HepG2 (cell line): Measurements from ENCODE around the gene CNTFR.

ENCODE experiments used
- ARNTL ChIP-seq: sonication (generic); formaldehyde crosslinking; IDR thresholded peaks from 2 replicates; pipeline ENCODE4 v1.4.0; 2020; ENCODE audit warnings: mild to moderate bottlenecking, missing genetic modification reagents
- BRF2 ChIP-seq: sonication (generic); formaldehyde crosslinking; IDR thresholded peaks from 2 replicates; pipeline ENCODE4 v1.8.1; 2022; ENCODE audit warnings: mild to moderate bottlenecking, missing genetic modification reagents
- CENPBD1 ChIP-seq: sonication (generic); formaldehyde crosslinking; IDR thresholded peaks from 2 replicates; pipeline ENCODE4 v1.8.0; 2022; ENCODE audit warnings: missing genetic modification reagents, low read depth, mild to moderate bottlenecking, borderline replicate concordance
- EHMT2 ChIP-seq: fragments of 200-600 bp; sonication (generic); IDR thresholded peaks from 2 replicates; pipeline ENCODE4 v1.7.0; 2017; ENCODE audit warnings: antibody characterized with exemption, low read depth, low read length, borderline replicate concordance
- KAT2B ChIP-seq: fragments of 150-350 bp; IDR thresholded peaks from 2 replicates; pipeline ENCODE4 v1.6.1; 2014; ENCODE audit warnings: low read depth, low read length, borderline replicate concordance
- RNF2 ChIP-seq: fragments of 450-650 bp; conservative IDR thresholded peaks from 2 replicates; pipeline ENCODE4 v1.6.1; 2016; ENCODE audit warnings: low read depth
- SCMH1 ChIP-seq: sonication (generic); formaldehyde crosslinking; IDR thresholded peaks from 2 replicates; pipeline ENCODE4 v1.9.0; 2021; ENCODE audit warnings: missing genetic modification reagents, mild to moderate bottlenecking, borderline replicate concordance
- SP2 ChIP-seq: sonication (generic); formaldehyde crosslinking; IDR thresholded peaks from 2 replicates; pipeline ENCODE4 v1.5.1; 2020; ENCODE audit warnings: mild to moderate bottlenecking, missing genetic modification reagents
- SRF ChIP-seq: IDR thresholded peaks from 2 replicates; pipeline ENCODE4 v1.6.1; 2011; ENCODE audit warnings: mild to moderate bottlenecking, low read depth, low read length, moderate library complexity
- SYNCRIP ChIP-seq: fragments of 200-400 bp; formaldehyde crosslinking; IDR thresholded peaks from 2 replicates; pipeline ENCODE4 v1.6.1; 2018; ENCODE audit warnings: mild to moderate bottlenecking, low read depth, low read length; ENCODE audit not compliant: insufficient read depth
- TAF1 ChIP-seq: sonication (generic); formaldehyde crosslinking; IDR thresholded peaks from 2 replicates; pipeline ENCODE4 v1.4.0; 2020; ENCODE audit warnings: missing genetic modification reagents
- YEATS4 ChIP-seq: sonication (generic); formaldehyde crosslinking; IDR thresholded peaks from 2 replicates; pipeline ENCODE4 v1.4.0; 2020; ENCODE audit warnings: missing genetic modification reagents, borderline replicate concordance

- TF ChIP-seq RNF2 (no peak), TAF1 (no peak), ARNTL (CRISPR knock-in tag) (no peak), CENPBD1 (CRISPR knock-in tag) (no peak), EHMT2 (no peak), YEATS4 (CRISPR knock-in tag) (no peak), KAT2B (no peak), SRF (no peak), BRF2 (CRISPR knock-in tag) (no peak), SCMH1 (no peak), SYNCRIP (no peak), SP2 (CRISPR knock-in tag) (no peak)
Measured at GRCh38 chr9:34555936-34556525, 33.5 kb downstream of the CNTFR start.
